Adrenal gland (tissue), 5 donors: ENCODE measurements around the gene C1orf185.

Experiments used
- POLR2A ChIP-seq, 2 donors: fragments of 450-650 bp; IDR thresholded peaks; one replicate each; pipeline ENCODE4 v1.6.1; 2017; ENCODE audit warnings: antibody characterized with exemption in 2 of 2, mild to moderate bottlenecking in 2 of 2, moderate library complexity in 1 of 2
- TF ChIP-seq, protein P1 (sequence below), 6 experiments: fragments of 450-650 bp in 4 of 6; fragments of 200-600 bp in 2 of 6; sonication (generic) in 1 of 6; IDR thresholded peaks; 1 replicate in 5 of 6; 2 replicates in 1 of 6; pipeline versions ENCODE4 v1.5.1 to v1.8.0; 2016 to 2021; ENCODE audit warnings: antibody characterized with exemption in 6 of 6, mild to moderate bottlenecking in 2 of 6, moderate library complexity in 1 of 6
- donor health status: DM: no; HTN: no; CAD: no.

DNA sequence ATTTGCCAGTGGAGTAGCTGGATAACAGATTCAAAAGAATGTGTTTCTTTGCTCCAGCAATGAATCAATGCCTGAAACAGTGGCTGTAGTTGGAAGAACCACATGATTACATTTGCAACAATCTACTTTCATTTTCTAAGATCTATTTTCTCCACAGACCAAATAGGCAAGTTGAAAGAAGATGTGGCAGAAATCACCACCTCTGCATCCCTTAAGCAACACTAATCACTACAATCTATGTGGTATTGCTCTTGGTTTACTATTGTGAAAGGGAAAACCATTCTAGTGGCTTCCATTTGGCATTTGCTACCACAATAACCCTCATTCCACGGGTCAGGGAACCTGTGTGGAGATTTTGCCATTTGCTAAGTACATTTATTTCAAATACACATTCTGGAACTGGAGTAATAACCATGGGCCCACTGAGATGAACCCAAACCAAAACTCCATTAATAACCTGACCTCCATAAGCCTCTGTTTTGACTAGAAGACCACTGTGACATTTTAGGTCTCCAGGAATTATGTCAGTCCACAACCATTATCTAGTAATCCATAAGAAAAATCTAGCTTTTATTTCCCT is 66.3 kb downstream of the C1orf185 start:
- TF ChIP-seq, protein P1, sequence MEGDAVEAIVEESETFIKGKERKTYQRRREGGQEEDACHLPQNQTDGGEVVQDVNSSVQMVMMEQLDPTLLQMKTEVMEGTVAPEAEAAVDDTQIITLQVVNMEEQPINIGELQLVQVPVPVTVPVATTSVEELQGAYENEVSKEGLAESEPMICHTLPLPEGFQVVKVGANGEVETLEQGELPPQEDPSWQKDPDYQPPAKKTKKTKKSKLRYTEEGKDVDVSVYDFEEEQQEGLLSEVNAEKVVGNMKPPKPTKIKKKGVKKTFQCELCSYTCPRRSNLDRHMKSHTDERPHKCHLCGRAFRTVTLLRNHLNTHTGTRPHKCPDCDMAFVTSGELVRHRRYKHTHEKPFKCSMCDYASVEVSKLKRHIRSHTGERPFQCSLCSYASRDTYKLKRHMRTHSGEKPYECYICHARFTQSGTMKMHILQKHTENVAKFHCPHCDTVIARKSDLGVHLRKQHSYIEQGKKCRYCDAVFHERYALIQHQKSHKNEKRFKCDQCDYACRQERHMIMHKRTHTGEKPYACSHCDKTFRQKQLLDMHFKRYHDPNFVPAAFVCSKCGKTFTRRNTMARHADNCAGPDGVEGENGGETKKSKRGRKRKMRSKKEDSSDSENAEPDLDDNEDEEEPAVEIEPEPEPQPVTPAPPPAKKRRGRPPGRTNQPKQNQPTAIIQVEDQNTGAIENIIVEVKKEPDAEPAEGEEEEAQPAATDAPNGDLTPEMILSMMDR (IDR thresholded peaks at IDR 0.05): no peak
- TF ChIP-seq POLR2A (IDR thresholded peaks at IDR 0.05): no peak
